Bronchial epithelial cell (primary cell): ENCODE data around the gene TXNL1. TPM values are rescaled to one million over a fixed set of nuclear protein-coding genes. Genes with fewer than 3 reads are reported as not detected.

Source experiments
- DNase-seq: peaks from one replicate; pipeline ENCODE4 v3.0.0-alpha.2; 2010; ENCODE audit warnings: low read depth
- FAIRE-seq: peaks from 2 replicates; lab custom pipeline; 2011; peaks lifted over from hg19 to GRCh38; lab: Jason Lieb, UNC
- H3K27me3 ChIP-seq: 2 replicates; pipeline ENCODE4 v1.5.1; 2011; ENCODE audit warnings: low read length; ENCODE audit not compliant: control insufficient read depth, insufficient read depth
- H3K36me3 ChIP-seq: 2 replicates; pipeline ENCODE4 v1.5.1; 2011; ENCODE audit warnings: low read length; ENCODE audit not compliant: control insufficient read depth, insufficient read depth
- H3K4me3 ChIP-seq: 2 replicates; pipeline ENCODE4 v1.5.1; 2011; ENCODE audit warnings: mild to moderate bottlenecking, low read depth, low read length, control low read depth
- CTCF ChIP-seq: IDR thresholded peaks from 2 replicates; pipeline ENCODE4 v1.5.1; 2011; ENCODE audit warnings: mild to moderate bottlenecking, moderate library complexity, low read length, control low read depth, inconsistent platforms; ENCODE audit not compliant: insufficient read depth, severe bottlenecking
- total RNA-seq: library from RNA; depleted of rRNA; stranded (reverse); fragments of >200 nt; gene quantifications from 2 replicates; pipeline ENCODE4 v1.2.1, GENCODE V29; 2014

TXNL1 gene
- total RNA-seq, 1 donor from 2014 or later = 30.3 TPM

- Histone ChIP-seq H3K4me3 (peak within 1 kb of the TSS; percentile 89), H3K27me3 (no peaks in the 10 kb centered on the region), H3K36me3 (no peaks in the 10 kb centered on the region)
- DNase-seq (peak; percentile 97), FAIRE-seq (peak; percentile 85)
- TF ChIP-seq CTCF = no peak
Measured at GRCh38 chr18:56650944-56651770, 12.8 kb upstream of the TXNL1 start, which contains the start of gene WDR7. Gene WDR7, plus strand, starts transcription at chr18:56651359. Its CDS starts 21,157 bp downstream, at chr18:56672516.

- TF ChIP-seq CTCF = no peak
- no peak for FAIRE-seq
- H3K36me3 ChIP-seq = no peaks in the 10 kb centered on the region
- DNase-seq = no peak
- H3K4me3 ChIP-seq = no peak overlapping the region
- H3K27me3 ChIP-seq = no peaks in the 10 kb centered on the region
Measured at GRCh38 chr18:56649996-56650395, 11.6 kb upstream of the TXNL1 start.

DNA sequence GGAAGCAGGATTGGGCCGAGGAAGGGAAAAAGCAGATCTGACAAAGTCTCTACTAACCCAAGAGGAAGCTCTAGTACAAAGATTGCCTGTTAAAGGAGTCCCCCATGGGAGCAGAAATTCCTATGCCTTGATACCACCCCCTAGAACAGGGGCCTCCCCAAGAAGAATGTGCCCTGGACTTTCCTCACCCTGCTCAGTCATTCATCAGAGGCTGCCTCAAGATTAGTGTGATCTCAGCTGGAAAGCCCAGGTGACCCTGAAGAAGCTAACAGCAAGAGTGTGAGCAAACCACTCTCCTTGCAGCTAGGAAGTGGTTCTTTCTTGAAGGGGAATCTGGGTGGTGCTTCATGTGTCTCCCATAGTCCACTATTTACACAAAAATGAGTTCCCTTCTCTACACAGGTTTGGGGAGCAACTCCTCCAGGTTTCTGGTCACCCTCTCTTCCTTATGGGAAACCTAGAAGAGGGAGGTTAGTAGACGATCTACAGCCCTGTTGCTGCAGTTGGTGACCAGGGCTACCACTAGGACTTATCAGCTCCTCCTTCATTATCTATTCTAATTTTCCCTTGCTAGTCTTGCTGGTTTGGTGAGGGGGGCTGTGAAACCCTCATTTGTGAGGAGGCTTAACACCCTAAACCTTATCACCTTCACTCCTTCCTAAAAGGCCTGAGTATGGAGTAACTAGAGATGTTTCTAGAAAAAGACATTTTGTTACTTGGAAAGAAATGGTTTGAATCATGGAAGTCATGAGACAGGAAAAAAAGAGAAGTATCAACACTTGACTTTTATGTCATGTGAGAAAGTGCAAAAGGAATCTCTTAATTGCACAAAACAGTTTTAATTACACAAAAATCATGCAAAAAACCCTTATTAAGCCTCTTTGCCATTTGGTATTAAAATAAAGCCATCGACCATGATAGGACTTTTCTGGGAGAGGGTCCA lies 9.8 kb upstream of the TXNL1 start:
- FAIRE-seq = no peak
- H3K36me3 ChIP-seq = no peaks in the 10 kb centered on the region
- no peaks in the 10 kb centered on the region for H3K27me3 ChIP-seq
- TF ChIP-seq CTCF = no peak
- H3K4me3 ChIP-seq = no peak overlapping the region
- DNase-seq = no peak

- Histone ChIP-seq H3K4me3 (no peak overlapping the region), H3K36me3 (no peaks in the 10 kb centered on the region), H3K27me3 (no peaks in the 10 kb centered on the region)
- FAIRE-seq (no peak), DNase-seq (no peak)
- no peak for TF ChIP-seq CTCF
Measured at GRCh38 chr18:56647071-56647470, 8.7 kb upstream of the TXNL1 start.

DNA sequence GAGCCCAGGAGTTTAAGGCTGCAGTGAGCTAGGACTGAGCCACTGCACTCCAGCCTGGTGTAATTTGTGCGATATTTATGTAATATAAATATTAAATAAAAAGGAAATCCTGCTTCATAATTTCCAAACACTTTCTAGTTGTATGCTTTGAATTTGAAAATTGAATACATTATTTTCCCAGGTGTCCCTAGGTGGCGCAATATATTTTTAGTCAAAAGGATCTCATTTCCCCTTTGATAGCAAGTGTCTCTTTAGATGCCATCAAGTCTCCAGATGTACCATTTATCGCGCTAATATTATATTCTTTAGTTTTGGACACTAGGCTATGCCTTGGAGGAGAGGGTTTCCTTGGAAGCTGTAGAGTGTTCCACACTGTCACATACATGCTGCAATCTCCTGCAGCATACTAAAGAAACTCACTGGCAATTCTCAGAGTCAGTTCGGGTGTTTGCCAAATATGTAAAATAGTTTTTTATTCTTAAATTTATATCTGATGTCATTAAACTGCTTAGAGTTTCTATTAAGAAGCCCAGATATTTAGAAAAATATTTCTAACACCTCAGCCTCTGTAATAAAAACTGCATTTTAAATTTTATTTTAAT lies 7.1 kb upstream of the TXNL1 start:
- DNase-seq (peak; percentile 16), FAIRE-seq (no peak)
- peak; percentile 40 for TF ChIP-seq CTCF
- H3K36me3 ChIP-seq = no peaks in the 10 kb centered on the region
- H3K4me3 ChIP-seq = no peak overlapping the region
- H3K27me3 ChIP-seq = no peaks in the 10 kb centered on the region
